K562 (cell line): ENCODE results near the gene SERINC5. TPM values are rescaled to one million over a fixed set of nuclear protein-coding genes. Genes with fewer than 3 reads are reported as not detected.

ENCODE experiments used
- BRF1 ChIP-seq: IDR thresholded peaks from 3 replicates; pipeline ENCODE4 v1.6.1; 2011; ENCODE audit warnings: borderline replicate concordance, mild to moderate bottlenecking; ENCODE audit not compliant: insufficient read length; ENCODE audit errors: extremely low read depth
- MTF1 ChIP-seq: fragments of 250-450 bp; sonication (Bioruptor Pico); IDR thresholded peaks from 2 replicates; pipeline ENCODE4 v1.9.0; 2021; ENCODE audit warnings: moderate library complexity, mild to moderate bottlenecking, inconsistent platforms, borderline replicate concordance
- NELFE ChIP-seq: IDR thresholded peaks from 2 replicates; pipeline ENCODE4 v1.6.1; 2011; ENCODE audit warnings: mild to moderate bottlenecking; ENCODE audit not compliant: insufficient read depth, insufficient read length
- PREB ChIP-seq: sonication (generic); formaldehyde crosslinking; IDR thresholded peaks from 2 replicates; pipeline ENCODE4 v1.8.1; 2023; ENCODE audit warnings: mild to moderate bottlenecking, missing genetic modification reagents
- RCOR1 ChIP-seq, 2 experiments: IDR thresholded peaks; 2 replicates each; pipeline ENCODE4 v1.6.1; 2012; ENCODE audit warnings: low read depth in 2 of 2, low read length in 2 of 2, borderline replicate concordance in 1 of 2, improper control_type of control experiment in 1 of 2
- ZBTB40 ChIP-seq, 2 experiments: fragments of 450-650 bp in 1 of 2; sonication (generic) in 1 of 2; formaldehyde crosslinking in 1 of 2; IDR thresholded peaks; 2 replicates each; pipeline versions ENCODE4 v1.7.1 to v1.9.0; 2016 to 2022; ENCODE audit warnings: inconsistent platforms in 1 of 2, mild to moderate bottlenecking in 1 of 2, missing genetic modification reagents in 1 of 2
- polyA plus RNA-seq, 8 experiments: library from polyadenylated mRNA; depleted of rRNA in 4 of 8; stranded (reverse) in 5 of 8; unstranded in 3 of 8; fragments of >200 nt; fragmentation: Nextera tagmentation in 2 of 8; fragmentation: Illumina TruSeq in 1 of 8; extraction: Ambion mirVana in 2 of 8; extraction: Trizol in 1 of 8; gene quantifications; 2 replicates each; pipeline versions ENCODE4 v1.2.1 to v1.2.3, GENCODE V29; 2011 to 2014; ENCODE audit warnings: inconsistent platforms in 1 of 8, missing spikeins in 1 of 8
- total RNA-seq, 7 experiments: library from RNA; depleted of rRNA in 6 of 7; stranded (reverse); fragments of >200 nt in 6 of 7; fragmentation: Illumina TruSeq in 2 of 7; extraction: Trizol in 2 of 7; gene quantifications; 2 replicates each; pipeline versions ENCODE4 v1.2.1 to v1.2.3, GENCODE V29; 2011 to 2021; ENCODE audit warnings: low replicate concordance in 1 of 7

Gene SERINC5
- total and polyA plus RNA-seq, 9 of the 15 experiments (the other 6 are each of a cell fraction or from before 2014, with no cell fraction given) = 1.4 to 7.9 (median 3.7) TPM

GRCh38 chr5:80134876-80135275 is 121.0 kb downstream of the SERINC5 start (continued):
- TF ChIP-seq ZBTB40 (IDR thresholded peaks at IDR 0.05) (no peak), ZBTB40 (CRISPR knock-in tag; IDR thresholded peaks at IDR 0.05) (no peak), MTF1 (CRISPR knock-in tag) (no peak), BRF1 (no peak), PREB (no peak), NELFE (no peak), RCOR1 (IDR thresholded peaks at IDR 0.05; ENCODE audit: borderline replicate concordance in 1 of 2, low read depth in 2 of 2, low read length in 2 of 2) (no peak)
- TF ChIP-seq, all 486 proteins: peak for 0
